ENCODE data around the gene TMIE. TPM values are rescaled to one million over a fixed set of nuclear protein-coding genes. Genes with fewer than 3 reads are reported as not detected.

TMIE gene
- total RNA-seq, 2 donors from 2014 or later: not detected

DNA sequence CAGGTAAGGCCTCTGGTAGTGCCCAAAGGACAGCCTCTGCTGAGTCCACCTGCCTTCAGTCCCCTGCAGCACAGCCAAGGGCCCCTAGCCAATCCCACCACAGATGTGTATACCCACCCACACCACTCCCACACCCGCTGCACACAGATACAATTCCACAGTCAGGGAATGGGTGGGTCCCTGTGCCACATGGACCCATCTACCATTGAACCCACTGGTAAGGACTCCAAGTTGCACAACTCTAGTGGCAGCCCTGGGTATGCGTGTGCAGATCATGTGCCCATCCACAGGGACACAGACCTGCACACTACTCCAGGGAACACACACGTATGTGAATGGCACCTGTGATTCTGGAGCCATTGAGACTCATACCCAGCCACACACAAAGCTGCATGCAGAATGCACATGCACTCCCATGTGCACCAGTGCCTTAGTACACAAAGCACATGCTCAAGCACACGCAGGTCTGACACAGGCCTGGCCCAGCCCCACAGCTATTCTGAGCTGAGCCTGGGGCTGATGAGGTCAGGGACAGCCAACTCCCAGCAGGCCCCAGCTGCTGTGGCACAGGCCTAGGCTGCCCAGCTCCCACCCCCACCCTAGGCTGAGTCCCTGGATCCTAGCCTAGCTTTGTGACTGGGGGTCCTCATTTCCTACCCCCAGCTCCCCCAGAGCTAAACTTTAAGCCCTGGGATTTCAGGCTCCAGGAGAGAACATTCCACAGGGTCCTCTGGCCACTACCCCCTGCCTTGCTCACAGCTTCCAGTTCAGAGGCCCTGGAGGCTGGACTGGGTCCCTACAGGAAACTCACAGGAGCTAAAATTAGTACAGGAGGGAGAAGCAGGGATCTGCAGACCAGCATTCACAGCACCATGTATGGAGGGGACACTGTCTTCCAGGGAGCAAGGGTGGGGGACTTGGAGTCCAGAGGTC, 5.0 kb upstream of the TMIE start:
- WGBS, 2 donors: 71 to 100% methylated on average over 1 to 4 of the region's 4 CpGs
- TF ChIP-seq POLR2A (IDR thresholded peaks at IDR 0.05): no peak
- TF ChIP-seq, protein P1, sequence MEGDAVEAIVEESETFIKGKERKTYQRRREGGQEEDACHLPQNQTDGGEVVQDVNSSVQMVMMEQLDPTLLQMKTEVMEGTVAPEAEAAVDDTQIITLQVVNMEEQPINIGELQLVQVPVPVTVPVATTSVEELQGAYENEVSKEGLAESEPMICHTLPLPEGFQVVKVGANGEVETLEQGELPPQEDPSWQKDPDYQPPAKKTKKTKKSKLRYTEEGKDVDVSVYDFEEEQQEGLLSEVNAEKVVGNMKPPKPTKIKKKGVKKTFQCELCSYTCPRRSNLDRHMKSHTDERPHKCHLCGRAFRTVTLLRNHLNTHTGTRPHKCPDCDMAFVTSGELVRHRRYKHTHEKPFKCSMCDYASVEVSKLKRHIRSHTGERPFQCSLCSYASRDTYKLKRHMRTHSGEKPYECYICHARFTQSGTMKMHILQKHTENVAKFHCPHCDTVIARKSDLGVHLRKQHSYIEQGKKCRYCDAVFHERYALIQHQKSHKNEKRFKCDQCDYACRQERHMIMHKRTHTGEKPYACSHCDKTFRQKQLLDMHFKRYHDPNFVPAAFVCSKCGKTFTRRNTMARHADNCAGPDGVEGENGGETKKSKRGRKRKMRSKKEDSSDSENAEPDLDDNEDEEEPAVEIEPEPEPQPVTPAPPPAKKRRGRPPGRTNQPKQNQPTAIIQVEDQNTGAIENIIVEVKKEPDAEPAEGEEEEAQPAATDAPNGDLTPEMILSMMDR (IDR thresholded peaks at IDR 0.05): no peak
- Histone ChIP-seq H3K27me3 (no peaks in the 10 kb centered on the region), H3K9me3 (no peaks in the 10 kb centered on the region), H3K36me3 (replicated peaks in 1 of 2; ENCODE audit: insufficient read depth in 1 of 2, low read depth in 2 of 2) (no peaks in the 10 kb centered on the region), H3K4me1 (peaks cover 58% of the 10 kb centered on the region), H3K27ac (peak overlapping the region in 3 of 4 donors; percentile 26 to 60 (median 59)), H3K4me3 (no peak overlapping the region)
- no peak for ATAC-seq
- intact Hi-C loops (cut with DNase I): no loop called here
- peak in 3 of 4 donors; percentile 40 to 41 (median 41) for DNase-seq

DNA sequence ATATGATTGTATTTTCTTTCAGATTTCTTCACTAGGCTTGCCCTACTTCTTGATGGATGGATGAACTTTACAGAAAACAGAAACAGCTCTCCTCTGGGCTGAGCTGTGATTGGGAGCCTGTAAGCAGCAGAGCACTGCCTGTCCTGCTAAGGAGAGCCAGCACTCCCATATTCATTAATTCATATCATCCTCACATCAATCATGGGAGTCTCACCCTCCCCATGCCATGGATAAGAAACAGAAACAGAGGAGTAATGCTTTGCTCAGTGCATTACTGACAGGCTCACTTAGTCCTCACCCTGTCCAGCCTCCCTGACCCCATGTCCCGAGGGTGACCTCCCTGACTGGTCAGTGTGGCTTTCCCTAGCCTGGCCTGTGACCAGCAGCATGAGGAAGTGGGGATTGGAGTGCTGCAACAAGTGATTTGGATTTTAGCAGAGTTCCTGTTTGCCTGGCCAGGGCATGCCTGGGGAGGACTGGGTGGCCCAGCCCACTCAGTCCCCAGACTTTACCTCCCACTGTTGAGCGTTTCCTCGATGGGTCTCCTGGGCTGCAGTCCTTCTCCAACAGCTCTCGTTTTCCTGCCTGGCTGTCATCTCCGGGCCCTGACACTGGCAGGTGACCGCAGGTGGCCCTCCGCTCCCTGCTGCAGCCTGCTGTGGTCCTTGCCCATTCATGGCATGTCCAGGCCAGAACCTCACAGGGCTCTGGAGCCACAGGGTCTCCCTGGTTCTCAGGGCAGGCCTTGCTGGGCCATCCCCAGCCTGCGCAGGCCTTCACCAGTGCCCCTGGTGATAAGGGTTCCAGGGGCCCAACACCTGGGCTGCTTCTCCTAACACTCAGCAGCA, 1.3 kb upstream of the TMIE start:
- Histone ChIP-seq H3K27me3 (no peaks in the 10 kb centered on the region), H3K4me1 (peaks cover 32% of the 10 kb centered on the region), H3K36me3 (replicated peaks in 1 of 2; ENCODE audit: insufficient read depth in 1 of 2, low read depth in 2 of 2) (no peaks in the 10 kb centered on the region), H3K4me3 (no peak overlapping the region), H3K9me3 (no peaks in the 10 kb centered on the region), H3K27ac (no peak overlapping the region)
- TF ChIP-seq POLR2A (IDR thresholded peaks at IDR 0.05): no peak
- TF ChIP-seq, protein P1 (IDR thresholded peaks at IDR 0.05): no peak
- ATAC-seq (no peak), DNase-seq (peak in 2 of 4 donors; percentile 30 to 70)
- 72% methylated on average over 5 to 8 of the region's 8 CpGs for WGBS, 2 donors
- intact Hi-C loops (cut with DNase I): loop anchor here (5.0 kb wide), 1 partner anchor 297 kb away; no protein-coding TSS in a partner anchor

DNA sequence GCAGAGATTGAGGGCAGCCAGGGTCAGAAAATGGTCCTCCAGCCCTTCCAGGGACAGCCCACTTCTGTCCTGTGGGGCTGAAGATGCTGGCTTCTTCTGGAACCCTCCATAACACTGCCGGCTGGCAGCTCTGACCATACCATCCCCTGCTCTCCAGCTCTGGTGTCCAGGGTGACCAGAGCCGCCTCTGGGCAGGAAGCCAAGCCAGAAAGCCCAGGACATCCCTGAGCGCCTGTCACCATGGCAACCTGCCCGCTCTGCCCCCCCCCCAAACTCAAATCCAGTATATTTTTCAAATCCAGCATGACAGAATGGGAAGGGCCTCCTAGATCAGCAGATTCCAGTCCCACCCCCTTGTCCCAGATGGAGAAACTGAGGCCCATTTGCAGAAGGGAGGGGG, 420 bp upstream of the TMIE start:
- DNase-seq: peak in 3 of 4 donors; percentile 51 to 66 (median 62)
- no peak for ATAC-seq
- intact Hi-C loops (cut with DNase I): loop anchor here (5.0 kb wide), 1 partner anchor 297 kb away; no protein-coding TSS in a partner anchor
- no peak for TF ChIP-seq POLR2A (IDR thresholded peaks at IDR 0.05)
- TF ChIP-seq, protein P1 (IDR thresholded peaks at IDR 0.05): no peak
- WGBS, 2 donors: 22 to 50% methylated on average over 1 to 4 of the region's 4 CpGs
- Histone ChIP-seq H3K9me3 (no peaks in the 10 kb centered on the region), H3K4me3 (no peak overlapping the region), H3K27ac (no peak overlapping the region), H3K27me3 (no peaks in the 10 kb centered on the region), H3K36me3 (replicated peaks in 1 of 2; ENCODE audit: insufficient read depth in 1 of 2, low read depth in 2 of 2) (no peaks in the 10 kb centered on the region), H3K4me1 (peaks cover 23% of the 10 kb centered on the region)

DNA sequence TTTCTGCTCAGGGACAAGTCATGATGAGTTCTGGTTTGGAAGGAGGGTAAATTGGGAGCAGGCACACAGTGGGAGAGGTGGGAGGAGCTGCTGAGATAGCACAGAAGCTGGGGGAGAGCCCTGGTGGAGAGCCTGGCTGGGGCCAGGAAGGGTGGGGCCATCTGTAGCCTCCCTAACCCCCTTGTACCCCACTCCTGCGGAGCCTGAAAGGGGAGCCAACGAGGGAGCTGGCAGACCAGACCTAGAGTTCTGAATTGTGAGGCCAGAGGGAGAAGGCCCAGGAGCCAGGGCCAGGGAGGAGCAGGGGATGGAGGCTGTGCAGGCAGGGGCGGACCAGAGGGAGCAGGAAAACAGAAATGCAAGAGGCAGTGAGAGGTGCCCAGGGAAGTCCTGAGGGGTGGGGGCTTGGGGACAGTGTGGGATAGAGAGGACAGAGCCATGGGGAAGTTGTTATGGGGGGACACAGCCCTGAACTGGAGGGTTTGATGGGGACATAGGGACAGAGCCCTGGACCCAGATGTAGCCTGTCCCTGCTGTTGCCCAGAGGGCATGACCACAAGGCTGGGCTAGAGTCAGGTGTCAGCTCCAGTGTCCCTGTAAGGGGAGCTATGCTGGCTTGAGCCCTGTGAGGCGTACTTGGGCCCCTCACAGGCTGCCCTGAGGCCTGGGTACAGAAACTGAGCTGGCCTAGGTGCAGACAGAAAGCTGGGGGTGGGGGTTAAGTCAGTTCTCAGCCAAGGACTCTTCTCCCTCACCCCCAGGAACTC, 1.2 kb downstream of the TMIE start:
- no peaks in the 10 kb centered on the region for H3K27me3 ChIP-seq
- H3K4me3 ChIP-seq: no peak overlapping the region
- ATAC-seq: no peak
- no peak for TF ChIP-seq POLR2A (IDR thresholded peaks at IDR 0.05)
- WGBS, 2 donors: 65 to 86% methylated on average over 4 of the region's 4 CpGs
- intact Hi-C loops (cut with DNase I): loop anchor here (5.0 kb wide), 1 partner anchor 295 kb away; no protein-coding TSS in a partner anchor
- H3K9me3 ChIP-seq: no peaks in the 10 kb centered on the region
- no peak for DNase-seq
- no peak overlapping the region for H3K27ac ChIP-seq
- peaks cover 12% of the 10 kb centered on the region for H3K4me1 ChIP-seq
- no peaks in the 10 kb centered on the region for H3K36me3 ChIP-seq (replicated peaks in 1 of 2; ENCODE audit: insufficient read depth in 1 of 2, low read depth in 2 of 2)
